Measurements from ENCODE around the gene RSPH9. TPM values are rescaled to one million over a fixed set of nuclear protein-coding genes. Genes with fewer than 3 reads are reported as not detected.

RSPH9 gene
- total RNA-seq, 2 donors from 2014 or later: not detected

- H3K4me3 ChIP-seq: no peak overlapping the region
- no peak for DNase-seq (ENCODE audit: low spot score)
- no peaks in the 10 kb centered on the region for H3K9me3 ChIP-seq
- no peak overlapping the region for H3K27ac ChIP-seq
- no peak for TF ChIP-seq CTCF (IDR thresholded peaks at IDR 0.05)
- H3K27me3 ChIP-seq (replicated peaks; ENCODE audit: insufficient read depth): no peaks in the 10 kb centered on the region
- peaks cover 9 to 12% of the 10 kb centered on the region in 2 donors for H3K4me1 ChIP-seq (ENCODE audit: control insufficient read depth in 1 of 2, low read depth in 2 of 2)
- ATAC-seq (ENCODE audit: insufficient number of reproducible peaks, low FRiP score, low read depth): no peak
- no peaks in the 10 kb centered on the region for H3K36me3 ChIP-seq
Measured at GRCh38 chr6:43709654-43710303, 64.9 kb downstream of the RSPH9 start.

GRCh38 chr6:43710576-43710975, 65.7 kb downstream of the RSPH9 start:
- H3K36me3 ChIP-seq: no peaks in the 10 kb centered on the region
- H3K27me3 ChIP-seq (replicated peaks; ENCODE audit: insufficient read depth): no peaks in the 10 kb centered on the region
- H3K4me3 ChIP-seq: no peak overlapping the region
- TF ChIP-seq CTCF (IDR thresholded peaks at IDR 0.05): no peak
- DNase-seq (ENCODE audit: low spot score) (no peak), ATAC-seq (ENCODE audit: insufficient number of reproducible peaks, low FRiP score, low read depth) (no peak)
- H3K9me3 ChIP-seq: no peaks in the 10 kb centered on the region
- H3K4me1 ChIP-seq (ENCODE audit: control insufficient read depth in 1 of 2, low read depth in 2 of 2): peaks cover 8 to 14% of the 10 kb centered on the region in 2 donors
- H3K27ac ChIP-seq: no peak overlapping the region

- H3K27ac ChIP-seq: no peak overlapping the region
- ATAC-seq (ENCODE audit: insufficient number of reproducible peaks, low FRiP score, low read depth) (no peak), DNase-seq (ENCODE audit: low spot score) (no peak)
Measured at GRCh38 chr6:43712579-43712978, 67.7 kb downstream of the RSPH9 start.

GRCh38 chr6:43713643-43714310, 68.9 kb downstream of the RSPH9 start:
- Histone ChIP-seq H3K4me1 (ENCODE audit: control insufficient read depth in 1 of 2, low read depth in 2 of 2) (peaks cover 8 to 12% of the 10 kb centered on the region in 2 donors), H3K27ac (no peak overlapping the region), H3K9me3 (no peaks in the 10 kb centered on the region), H3K4me3 (no peak overlapping the region), H3K36me3 (no peaks in the 10 kb centered on the region), H3K27me3 (replicated peaks; ENCODE audit: insufficient read depth) (no peaks in the 10 kb centered on the region)
- no peak for ATAC-seq (ENCODE audit: insufficient number of reproducible peaks, low FRiP score, low read depth)
- no peak for TF ChIP-seq CTCF (IDR thresholded peaks at IDR 0.05)
- no peak for DNase-seq (ENCODE audit: low spot score)

More at GRCh38 chr6:43712579-43712978, 67.7 kb downstream of the RSPH9 start:
- Histone ChIP-seq H3K4me3 (no peak overlapping the region), H3K9me3 (no peaks in the 10 kb centered on the region), H3K27me3 (replicated peaks; ENCODE audit: insufficient read depth) (no peaks in the 10 kb centered on the region), H3K4me1 (ENCODE audit: control insufficient read depth in 1 of 2, low read depth in 2 of 2) (peaks cover 8 to 12% of the 10 kb centered on the region in 2 donors), H3K36me3 (no peaks in the 10 kb centered on the region)
- TF ChIP-seq CTCF (IDR thresholded peaks at IDR 0.05): no peak

GRCh38 chr6:43714311-43715055, 69.6 kb downstream of the RSPH9 start:
- Histone ChIP-seq H3K36me3 (no peaks in the 10 kb centered on the region), H3K27me3 (replicated peaks; ENCODE audit: insufficient read depth) (no peaks in the 10 kb centered on the region), H3K4me3 (no peak overlapping the region), H3K9me3 (no peaks in the 10 kb centered on the region), H3K27ac (no peak overlapping the region), H3K4me1 (ENCODE audit: control insufficient read depth in 1 of 2, low read depth in 2 of 2) (peaks cover 8 to 12% of the 10 kb centered on the region in 2 donors)
- DNase-seq (ENCODE audit: low spot score): no peak
- TF ChIP-seq CTCF (IDR thresholded peaks at IDR 0.05): no peak
- ATAC-seq (ENCODE audit: insufficient number of reproducible peaks, low FRiP score, low read depth): no peak
